ENCODE measurements around the gene HIVEP1.

HIVEP1 gene

GRCh38 chr6:12132351-12133222, 120.5 kb downstream of the HIVEP1 start:
- no peak overlapping the region for H3K27ac ChIP-seq (ENCODE audit: low read length)

GRCh38 chr6:12134581-12134980, 122.5 kb downstream of the HIVEP1 start:
- Histone ChIP-seq H2AFZ (ENCODE audit: low read depth, low read length) (no peak overlapping the region), H3K4me3 (ENCODE audit: low read length) (no peak overlapping the region), H3K9me3 (ENCODE audit: insufficient read depth, low read length) (no peaks in the 10 kb centered on the region), H3K27me3 (ENCODE audit: low read depth, low read length) (no peaks in the 10 kb centered on the region), H3K9ac (ENCODE audit: low read length) (no peak overlapping the region), H3K27ac (ENCODE audit: low read length) (no peak overlapping the region), H3K4me2 (ENCODE audit: low read length) (no peak overlapping the region), H3K4me1 (ENCODE audit: low read length) (peaks cover 14% of the 10 kb centered on the region), H3K36me3 (replicated peaks; ENCODE audit: low read depth, low read length) (peaks cover 3% of the 10 kb centered on the region), H3K79me2 (ENCODE audit: low read length) (no peaks in the 10 kb centered on the region), H4K20me1 (ENCODE audit: insufficient read depth, low read length) (peaks cover 5% of the 10 kb centered on the region; the same call in 1 of the 2 replicates)
- TF ChIP-seq CTCF (IDR thresholded peaks at IDR 0.05; ENCODE audit: low read depth, low read length): no peak
- no peak for TF ChIP-seq EZH2phosphoT487 (IDR thresholded peaks at IDR 0.05; ENCODE audit: low read depth)

More at GRCh38 chr6:12132351-12133222, 120.5 kb downstream of the HIVEP1 start:
- no peaks in the 10 kb centered on the region for H3K27me3 ChIP-seq (ENCODE audit: low read depth, low read length)
- H4K20me1 ChIP-seq (ENCODE audit: insufficient read depth, low read length): peaks cover 5% of the 10 kb centered on the region; the same call in 1 of the 2 replicates
- peak overlapping the region; percentile 24 for H3K4me2 ChIP-seq (ENCODE audit: low read length)
- H3K4me3 ChIP-seq (ENCODE audit: low read length): no peak overlapping the region
- no peak for TF ChIP-seq EZH2phosphoT487 (IDR thresholded peaks at IDR 0.05; ENCODE audit: low read depth)
- TF ChIP-seq CTCF (IDR thresholded peaks at IDR 0.05; ENCODE audit: low read depth, low read length): no peak
- H3K36me3 ChIP-seq (replicated peaks; ENCODE audit: low read depth, low read length): no peaks in the 10 kb centered on the region
- H3K79me2 ChIP-seq (ENCODE audit: low read length): no peaks in the 10 kb centered on the region
- peaks cover 14% of the 10 kb centered on the region for H3K4me1 ChIP-seq (ENCODE audit: low read length)
- no peak overlapping the region for H2AFZ ChIP-seq (ENCODE audit: low read depth, low read length)
- no peak overlapping the region for H3K9ac ChIP-seq (ENCODE audit: low read length)
- H3K9me3 ChIP-seq (ENCODE audit: insufficient read depth, low read length): no peaks in the 10 kb centered on the region

GRCh38 chr6:12134991-12135390, 122.9 kb downstream of the HIVEP1 start:
- Histone ChIP-seq H3K4me3 (ENCODE audit: low read length) (no peak overlapping the region), H3K27ac (ENCODE audit: low read length) (no peak overlapping the region), H3K9ac (ENCODE audit: low read length) (no peak overlapping the region), H4K20me1 (ENCODE audit: insufficient read depth, low read length) (peaks cover 5% of the 10 kb centered on the region; the same call in 1 of the 2 replicates), H3K79me2 (ENCODE audit: low read length) (no peaks in the 10 kb centered on the region), H3K4me1 (ENCODE audit: low read length) (peaks cover 14% of the 10 kb centered on the region), H2AFZ (ENCODE audit: low read depth, low read length) (no peak overlapping the region), H3K4me2 (ENCODE audit: low read length) (no peak overlapping the region), H3K9me3 (ENCODE audit: insufficient read depth, low read length) (no peaks in the 10 kb centered on the region), H3K36me3 (replicated peaks; ENCODE audit: low read depth, low read length) (peaks cover 3% of the 10 kb centered on the region), H3K27me3 (ENCODE audit: low read depth, low read length) (no peaks in the 10 kb centered on the region)
- TF ChIP-seq EZH2phosphoT487 (IDR thresholded peaks at IDR 0.05; ENCODE audit: low read depth) (no peak), CTCF (IDR thresholded peaks at IDR 0.05; ENCODE audit: low read depth, low read length) (no peak)

- Histone ChIP-seq H4K20me1 (ENCODE audit: insufficient read depth, low read length) (peaks cover 3% of the 10 kb centered on the region; the same call in 1 of the 2 replicates), H3K4me3 (ENCODE audit: low read length) (no peak overlapping the region), H2AFZ (ENCODE audit: low read depth, low read length) (no peak overlapping the region), H3K4me1 (ENCODE audit: low read length) (peaks cover 12% of the 10 kb centered on the region), H3K4me2 (ENCODE audit: low read length) (no peak overlapping the region), H3K27ac (ENCODE audit: low read length) (no peak overlapping the region), H3K79me2 (ENCODE audit: low read length) (no peaks in the 10 kb centered on the region), H3K9me3 (ENCODE audit: insufficient read depth, low read length) (no peaks in the 10 kb centered on the region), H3K9ac (ENCODE audit: low read length) (no peak overlapping the region), H3K27me3 (ENCODE audit: low read depth, low read length) (no peaks in the 10 kb centered on the region), H3K36me3 (replicated peaks; ENCODE audit: low read depth, low read length) (peaks cover 3% of the 10 kb centered on the region)
- no peak for TF ChIP-seq CTCF (IDR thresholded peaks at IDR 0.05; ENCODE audit: low read depth, low read length)
- no peak for TF ChIP-seq EZH2phosphoT487 (IDR thresholded peaks at IDR 0.05; ENCODE audit: low read depth)
Measured at GRCh38 chr6:12136905-12137304, 124.8 kb downstream of the HIVEP1 start.
